CD8-positive, alpha-beta memory T cell (primary cell): ENCODE measurements around the gene CASZ1. TPM values are rescaled to one million over a fixed set of nuclear protein-coding genes. Genes with fewer than 3 reads are reported as not detected.

Experiments
- CTCF ChIA-PET: fragments of 350-600 bp; sonication (Branson Sonifier 250); formaldehyde crosslinking; loops from one replicate; lab custom pipeline; 2021; ENCODE audit warnings: antibody characterized with exemption; lab: Charles Lee
- POLR2A ChIA-PET: fragments of 350-600 bp; sonication (Branson Sonifier 250); formaldehyde crosslinking; loops from one replicate; lab custom pipeline; 2021; ENCODE audit warnings: antibody characterized with exemption; lab: Charles Lee
- DNase-seq, 5 donors: peaks; one replicate each; pipeline versions ENCODE4 v3.0.0 to v3.0.0-alpha.2; 2020 to 2022; ENCODE audit warnings: mixed read lengths in 1 of 5
- H3K27ac ChIP-seq: one replicate; pipeline ENCODE4 v1.7.0; 2013; ENCODE audit warnings: low read depth, mild to moderate bottlenecking, low read length, moderate library complexity
- H3K27me3 ChIP-seq: 2 replicates; pipeline ENCODE4 v1.7.0; 2013; ENCODE audit warnings: low read length, mild to moderate bottlenecking; ENCODE audit not compliant: insufficient read depth, poor library complexity, severe bottlenecking
- H3K36me3 ChIP-seq: 2 replicates; pipeline ENCODE4 v1.7.0; 2013; ENCODE audit warnings: mild to moderate bottlenecking, low read length, moderate library complexity; ENCODE audit not compliant: insufficient read depth
- H3K4me1 ChIP-seq: 2 replicates; pipeline ENCODE4 v1.7.0; 2013; ENCODE audit warnings: mild to moderate bottlenecking, low read length, moderate library complexity; ENCODE audit not compliant: insufficient read depth
- H3K4me3 ChIP-seq: 2 replicates; pipeline ENCODE4 v1.7.0; 2013; ENCODE audit warnings: mild to moderate bottlenecking, low read length
- H3K9me3 ChIP-seq: 2 replicates; pipeline ENCODE4 v1.7.0; 2013; ENCODE audit warnings: mild to moderate bottlenecking, low read length
- H3K27ac Mint-ChIP-seq, 8 donors: one replicate each; pipeline ENCODE4 v1.8.0; 2020 to 2021; ENCODE audit warnings: mixed read lengths in 8 of 8, mild to moderate bottlenecking in 6 of 8, inconsistent platforms in 3 of 8, moderate library complexity in 3 of 8
- H3K27me3 Mint-ChIP-seq, 2 donors: one replicate each; pipeline ENCODE4 v1.8.0; 2020 to 2021; ENCODE audit warnings: mixed read lengths in 2 of 2, mild to moderate bottlenecking in 1 of 2, moderate library complexity in 1 of 2
- H3K36me3 Mint-ChIP-seq, 3 donors: one replicate each; pipeline ENCODE4 v1.8.0; 2020 to 2021; ENCODE audit warnings: mixed read lengths in 3 of 3, inconsistent platforms in 1 of 3, mild to moderate bottlenecking in 1 of 3
- H3K4me1 Mint-ChIP-seq, 3 donors: one replicate each; pipeline ENCODE4 v1.8.0; 2020 to 2021; ENCODE audit warnings: mixed read lengths in 3 of 3, inconsistent platforms in 1 of 3, mild to moderate bottlenecking in 1 of 3
- H3K4me3 Mint-ChIP-seq, 7 donors: one replicate each; pipeline ENCODE4 v1.8.0; 2020 to 2021; ENCODE audit warnings: mixed read lengths in 7 of 7, mild to moderate bottlenecking in 6 of 7, moderate library complexity in 4 of 7, inconsistent platforms in 2 of 7
- H3K9me3 Mint-ChIP-seq, 5 donors: one replicate each; pipeline ENCODE4 v1.8.0; 2020 to 2022; ENCODE audit warnings: mixed read lengths in 5 of 5, mild to moderate bottlenecking in 3 of 5, moderate library complexity in 2 of 5, inconsistent platforms in 1 of 5
- polyA plus RNA-seq: library from polyadenylated mRNA; unstranded; fragments of 300-500 nt; fragmentation: Illumina TruSeq; gene quantifications from one replicate; pipeline ENCODE4 v1.2.3, GENCODE V29; 2021
- total RNA-seq, 2 experiments: library from RNA; stranded (reverse); gene quantifications; one replicate each; pipeline ENCODE4 v1.2.3, GENCODE V29; 2021

CASZ1 gene
- total and polyA plus RNA-seq, 3 experiments from 2014 or later: 2.2 to 10.5 (median 9.9) TPM

GRCh38 chr1:10696977-10697376, 99.5 kb downstream of the CASZ1 start:
- Mint-ChIP-seq H3K36me3 (peaks cover 0 to 6% (median 0%) of the 10 kb centered on the region in 3 donors), H3K4me3 (peak overlapping the region in 4 of 7 donors; percentile 24 to 87 (median 56)), H3K4me1 (peaks cover 15 to 23% (median 17%) of the 10 kb centered on the region in 3 donors), H3K9me3 (no peaks in the 10 kb centered on the region), H3K27ac (peak overlapping the region in 2 of 8 donors; percentile 1 to 31), H3K27me3 (no peaks in the 10 kb centered on the region)
- Histone ChIP-seq H3K27ac (no peak overlapping the region), H3K27me3 (no peaks in the 10 kb centered on the region), H3K36me3 (no peaks in the 10 kb centered on the region), H3K4me1 (peaks cover 14% of the 10 kb centered on the region), H3K9me3 (no peaks in the 10 kb centered on the region), H3K4me3 (no peak overlapping the region)
- ChIA-PET CTCF (no interaction called here), POLR2A (no interaction called here)
- DNase-seq: no peak

- Histone ChIP-seq H3K4me1 (peaks cover 18% of the 10 kb centered on the region), H3K27me3 (no peaks in the 10 kb centered on the region), H3K4me3 (peak overlapping the region; percentile 34), H3K9me3 (no peaks in the 10 kb centered on the region), H3K36me3 (no peaks in the 10 kb centered on the region), H3K27ac (no peak overlapping the region)
- Mint-ChIP-seq H3K27ac (peak overlapping the region; percentile 53 to 95 (median 85)), H3K27me3 (no peaks in the 10 kb centered on the region), H3K9me3 (no peaks in the 10 kb centered on the region), H3K4me3 (peak overlapping the region; percentile 75 to 98 (median 84)), H3K4me1 (peaks cover 15 to 27% (median 17%) of the 10 kb centered on the region in 3 donors), H3K36me3 (peaks cover 0 to 6% (median 0%) of the 10 kb centered on the region in 3 donors)
- ChIA-PET CTCF (interaction anchor here (0.6 kb wide), 1 partner anchor 201 kb away, joined by 3 read pairs; no protein-coding TSS in a partner anchor), POLR2A (no interaction called here)
- DNase-seq: peak; percentile 70 to 86 (median 79)
Observed at GRCh38 chr1:10694633-10695627, 101.5 kb downstream of the CASZ1 start.

- peak overlapping the region; percentile 84 to 98 (median 90) for H3K4me3 Mint-ChIP-seq
- CTCF ChIA-PET: no interaction called here
- H3K9me3 ChIP-seq: no peaks in the 10 kb centered on the region
- H3K4me3 ChIP-seq: no peak overlapping the region
- peaks cover 18% of the 10 kb centered on the region for H3K4me1 ChIP-seq
- no peaks in the 10 kb centered on the region for H3K9me3 Mint-ChIP-seq
- H3K27me3 Mint-ChIP-seq: no peaks in the 10 kb centered on the region
- DNase-seq: peak in 4 of 5 donors; percentile 47 to 75 (median 62)
- H3K27me3 ChIP-seq: no peaks in the 10 kb centered on the region
- no peaks in the 10 kb centered on the region for H3K36me3 ChIP-seq
- POLR2A ChIA-PET: no interaction called here
- H3K27ac Mint-ChIP-seq: peak overlapping the region; percentile 87 to 94 (median 90)
- peak overlapping the region; percentile 24 for H3K27ac ChIP-seq
- peaks cover 19 to 31% (median 20%) of the 10 kb centered on the region in 3 donors for H3K4me1 Mint-ChIP-seq
- peaks cover 0 to 8% (median 1%) of the 10 kb centered on the region in 3 donors for H3K36me3 Mint-ChIP-seq
Observed at GRCh38 chr1:10694274-10694632, 102.2 kb downstream of the CASZ1 start.

- Mint-ChIP-seq H3K4me3 (peak overlapping the region; percentile 91 to 98 (median 92)), H3K27ac (peak overlapping the region; percentile 89 to 95 (median 95)), H3K9me3 (no peaks in the 10 kb centered on the region), H3K27me3 (no peaks in the 10 kb centered on the region), H3K36me3 (peaks cover 0 to 8% (median 1%) of the 10 kb centered on the region in 3 donors), H3K4me1 (peaks cover 19 to 31% (median 20%) of the 10 kb centered on the region in 3 donors)
- ChIA-PET POLR2A (interaction anchor here (0.6 to 1.4 kb wide), 3 partner anchors 14 to 190 kb away, joined by 3 to 8 read pairs (median 3); no protein-coding TSS in a partner anchor), CTCF (no interaction called here)
- Histone ChIP-seq H3K9me3 (no peaks in the 10 kb centered on the region), H3K4me3 (peak overlapping the region; percentile 59), H3K4me1 (peaks cover 18% of the 10 kb centered on the region), H3K27me3 (no peaks in the 10 kb centered on the region), H3K36me3 (no peaks in the 10 kb centered on the region), H3K27ac (peak overlapping the region; percentile 75)
- DNase-seq: peak; percentile 36 to 59 (median 47)
Observed at GRCh38 chr1:10693497-10694273, 102.8 kb downstream of the CASZ1 start.

GRCh38 chr1:10693152-10693496, 103.3 kb downstream of the CASZ1 start:
- H3K27ac Mint-ChIP-seq: peak overlapping the region; percentile 83 to 95 (median 94)
- peaks cover 0 to 8% (median 1%) of the 10 kb centered on the region in 3 donors for H3K36me3 Mint-ChIP-seq
- H3K9me3 ChIP-seq: no peaks in the 10 kb centered on the region
- H3K4me1 Mint-ChIP-seq: peaks cover 19 to 33% (median 20%) of the 10 kb centered on the region in 3 donors
- no peaks in the 10 kb centered on the region for H3K27me3 Mint-ChIP-seq
- peak overlapping the region; percentile 91 to 98 (median 92) for H3K4me3 Mint-ChIP-seq
- CTCF ChIA-PET: interaction anchor here (1.1 kb wide), 1 partner anchor 178 kb away, joined by 4 read pairs; no protein-coding TSS in a partner anchor
- H3K4me3 ChIP-seq: peak overlapping the region; percentile 59
- peaks cover 18% of the 10 kb centered on the region for H3K4me1 ChIP-seq
- no peak for DNase-seq
- POLR2A ChIA-PET: interaction anchor here (0.6 to 1.4 kb wide), 3 partner anchors 13 to 190 kb away, joined by 3 to 8 read pairs (median 3); no protein-coding TSS in a partner anchor
- no peaks in the 10 kb centered on the region for H3K36me3 ChIP-seq
- no peaks in the 10 kb centered on the region for H3K27me3 ChIP-seq
- H3K9me3 Mint-ChIP-seq: no peaks in the 10 kb centered on the region
- peak overlapping the region; percentile 75 for H3K27ac ChIP-seq

GRCh38 chr1:10692401-10693021, 103.9 kb downstream of the CASZ1 start:
- peaks cover 18% of the 10 kb centered on the region for H3K4me1 ChIP-seq
- H3K36me3 ChIP-seq: no peaks in the 10 kb centered on the region
- no peaks in the 10 kb centered on the region for H3K9me3 Mint-ChIP-seq

GRCh38 chr1:10691740-10692125, 104.7 kb downstream of the CASZ1 start:
- Histone ChIP-seq H3K4me3 (no peak overlapping the region), H3K27me3 (no peaks in the 10 kb centered on the region), H3K9me3 (no peaks in the 10 kb centered on the region), H3K4me1 (peaks cover 18% of the 10 kb centered on the region), H3K36me3 (no peaks in the 10 kb centered on the region), H3K27ac (no peak overlapping the region)
- no peaks in the 10 kb centered on the region for H3K27me3 Mint-ChIP-seq
- H3K4me3 Mint-ChIP-seq: peak overlapping the region in 2 of 7 donors; percentile 13 to 98
- no peaks in the 10 kb centered on the region for H3K9me3 Mint-ChIP-seq
- POLR2A ChIA-PET: no interaction called here
- H3K4me1 Mint-ChIP-seq: peaks cover 20 to 47% (median 23%) of the 10 kb centered on the region in 3 donors
- DNase-seq: no peak
- CTCF ChIA-PET: interaction anchor here (1.2 to 1.4 kb wide), 3 partner anchors 9 to 217 kb away, joined by 3 to 4 read pairs (median 3); no protein-coding TSS in a partner anchor
- H3K36me3 Mint-ChIP-seq: peaks cover 0 to 11% (median 1%) of the 10 kb centered on the region in 3 donors
- H3K27ac Mint-ChIP-seq: no peak overlapping the region

More at GRCh38 chr1:10692401-10693021, 103.9 kb downstream of the CASZ1 start:
- peak; percentile 41 to 75 (median 57) for DNase-seq
- Histone ChIP-seq H3K27me3 (no peaks in the 10 kb centered on the region), H3K9me3 (no peaks in the 10 kb centered on the region), H3K27ac (no peak overlapping the region), H3K4me3 (no peak overlapping the region)
- CTCF ChIA-PET: interaction anchor here (1.1 to 1.4 kb wide), 3 partner anchors 178 to 216 kb away, joined by 3 to 4 read pairs (median 4); no protein-coding TSS in a partner anchor
- POLR2A ChIA-PET: interaction anchor here (1.4 kb wide), 1 partner anchor 13 kb away, joined by 3 read pairs; no protein-coding TSS in a partner anchor
- Mint-ChIP-seq H3K4me1 (peaks cover 20 to 39% (median 23%) of the 10 kb centered on the region in 3 donors), H3K36me3 (peaks cover 0 to 11% (median 1%) of the 10 kb centered on the region in 3 donors), H3K27me3 (no peaks in the 10 kb centered on the region), H3K4me3 (peak overlapping the region; percentile 91 to 98 (median 92)), H3K27ac (peak overlapping the region in 7 of 8 donors; percentile 17 to 95 (median 85))
